HG02970 (cell line): Measurements from ENCODE around the gene KIF22.
"Not testable (repeated sequence)": the region's sequence is repeated elsewhere in the genome, so short reads cannot be mapped to it uniquely, and the experiment has no call there.

Experiments used
- ATAC-seq: cut with Tn5 transposase; IDR thresholded peaks from one replicate; pipeline ENCODE4 v1.9.1; 2021; ENCODE audit warnings: mild to moderate bottlenecking, moderate library complexity, moderate number of reproducible peaks; ENCODE audit not compliant: unreplicated experiment, low FRiP score

The KIF22 gene

GRCh38 chr16:29765167-29766032 is 25.2 kb upstream of the KIF22 start:
- ATAC-seq, result no peak

- no peak for ATAC-seq
Observed at GRCh38 chr16:29766571-29766970, 24.0 kb upstream of the KIF22 start.

GRCh38 chr16:29767062-29767461 is 23.5 kb upstream of the KIF22 start:
- no peak for ATAC-seq

DNA sequence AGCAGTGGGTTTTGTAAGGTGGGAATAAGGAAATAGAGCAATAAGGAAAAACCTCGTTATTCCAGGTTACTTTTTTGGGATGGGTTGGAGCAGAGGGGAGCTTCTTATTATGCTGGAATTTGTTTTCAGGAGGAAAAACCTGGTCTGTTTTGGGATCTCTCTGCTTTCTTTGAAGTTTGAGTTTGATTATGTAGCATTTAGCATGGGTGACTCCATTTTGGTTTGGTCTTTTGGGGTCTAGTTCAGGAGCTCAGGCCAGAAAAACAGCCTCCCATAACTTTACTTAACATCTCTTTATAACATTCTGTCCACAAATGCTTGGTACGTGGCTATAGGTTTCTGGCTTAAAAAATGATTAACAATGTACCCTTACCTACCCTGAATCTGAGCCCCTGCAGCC is 21.0 kb upstream of the KIF22 start:
- ATAC-seq, result no peak

GRCh38 chr16:29770250-29770929 is 20.2 kb upstream of the KIF22 start:
- no peak for ATAC-seq

GRCh38 chr16:29772330-29772729 is 18.2 kb upstream of the KIF22 start:
- not testable (repeated sequence) for ATAC-seq

GRCh38 chr16:29774730-29775129 is 15.8 kb upstream of the KIF22 start:
- ATAC-seq, result no peak

- no peak for ATAC-seq
Observed at GRCh38 chr16:29775742-29776408, 14.7 kb upstream of the KIF22 start.

DNA sequence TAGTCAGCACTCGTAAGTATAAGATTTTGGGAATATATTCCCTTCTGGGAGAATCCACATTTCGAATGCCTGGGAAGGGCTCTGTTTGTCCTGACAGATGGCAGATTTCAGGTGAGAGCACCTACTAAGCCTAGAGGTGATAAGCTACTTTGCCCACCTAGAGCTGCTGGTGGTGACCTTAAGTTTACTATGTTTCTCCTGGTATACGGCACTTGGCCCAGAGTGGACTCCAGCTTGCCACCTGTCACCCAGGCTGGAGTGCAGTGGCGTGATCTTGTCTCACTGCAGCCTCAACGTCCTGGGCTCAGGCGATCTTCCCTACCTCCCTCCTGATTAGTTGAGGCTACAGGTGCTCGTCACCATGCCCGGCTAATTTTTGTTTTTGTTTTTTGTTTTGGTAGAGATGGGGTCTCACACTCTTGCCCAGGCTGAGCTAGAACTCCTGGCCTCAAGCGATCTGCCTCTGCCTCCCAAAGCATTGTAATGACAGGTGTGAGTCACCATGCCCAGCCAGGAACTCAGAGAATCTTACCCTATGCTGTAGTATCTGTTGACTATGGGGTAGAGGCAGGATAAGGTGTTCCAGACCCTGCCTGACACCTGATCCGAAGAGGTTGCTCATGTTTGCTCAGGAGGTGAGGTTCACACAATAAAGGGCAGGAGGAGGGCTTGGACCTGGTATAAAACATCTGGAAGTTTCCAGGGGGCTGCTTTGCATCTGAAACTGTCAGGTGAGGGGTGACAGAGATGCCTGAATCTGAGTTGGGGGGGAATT is 12.8 kb upstream of the KIF22 start, which contains the start of gene ZG16:
Gene ZG16, plus strand, starts transcription at position 681 of the 775 bp plus-strand sequence. CDS start 1,011 bp downstream, outside the sequence.
- no peak for ATAC-seq

GRCh38 chr16:29779474-29779873 is 11.1 kb upstream of the KIF22 start:
- ATAC-seq, result no peak

GRCh38 chr16:29783094-29783953 is 7.2 kb upstream of the KIF22 start:
- ATAC-seq, result not testable (repeated sequence)

DNA sequence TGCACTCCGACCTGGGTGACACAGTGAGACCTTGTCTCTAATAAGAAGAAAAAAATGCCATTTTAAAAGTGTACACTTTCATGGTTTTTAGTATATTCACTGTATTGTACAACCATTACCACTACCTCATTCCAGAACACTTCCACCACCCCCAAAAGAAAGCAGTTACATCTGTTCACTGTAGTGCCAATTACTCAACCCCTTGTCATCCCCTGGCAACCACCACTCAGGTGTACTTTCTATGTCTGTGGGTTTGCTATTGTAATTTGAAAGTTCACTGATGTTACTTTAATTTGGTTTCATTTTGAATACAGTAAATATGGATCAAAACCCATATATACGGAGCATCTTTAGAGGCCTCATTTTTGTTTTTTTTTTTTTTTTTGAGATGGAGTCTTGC is 6.4 kb upstream of the KIF22 start:
- ATAC-seq, result no peak

- no peak for ATAC-seq
Observed at GRCh38 chr16:29784901-29785500, 5.5 kb upstream of the KIF22 start.

GRCh38 chr16:29787155-29787554 is 3.4 kb upstream of the KIF22 start:
- ATAC-seq, result not testable (repeated sequence)

GRCh38 chr16:29789775-29790182 is 772 bp upstream of the KIF22 start:
- ATAC-seq, result no peak

DNA sequence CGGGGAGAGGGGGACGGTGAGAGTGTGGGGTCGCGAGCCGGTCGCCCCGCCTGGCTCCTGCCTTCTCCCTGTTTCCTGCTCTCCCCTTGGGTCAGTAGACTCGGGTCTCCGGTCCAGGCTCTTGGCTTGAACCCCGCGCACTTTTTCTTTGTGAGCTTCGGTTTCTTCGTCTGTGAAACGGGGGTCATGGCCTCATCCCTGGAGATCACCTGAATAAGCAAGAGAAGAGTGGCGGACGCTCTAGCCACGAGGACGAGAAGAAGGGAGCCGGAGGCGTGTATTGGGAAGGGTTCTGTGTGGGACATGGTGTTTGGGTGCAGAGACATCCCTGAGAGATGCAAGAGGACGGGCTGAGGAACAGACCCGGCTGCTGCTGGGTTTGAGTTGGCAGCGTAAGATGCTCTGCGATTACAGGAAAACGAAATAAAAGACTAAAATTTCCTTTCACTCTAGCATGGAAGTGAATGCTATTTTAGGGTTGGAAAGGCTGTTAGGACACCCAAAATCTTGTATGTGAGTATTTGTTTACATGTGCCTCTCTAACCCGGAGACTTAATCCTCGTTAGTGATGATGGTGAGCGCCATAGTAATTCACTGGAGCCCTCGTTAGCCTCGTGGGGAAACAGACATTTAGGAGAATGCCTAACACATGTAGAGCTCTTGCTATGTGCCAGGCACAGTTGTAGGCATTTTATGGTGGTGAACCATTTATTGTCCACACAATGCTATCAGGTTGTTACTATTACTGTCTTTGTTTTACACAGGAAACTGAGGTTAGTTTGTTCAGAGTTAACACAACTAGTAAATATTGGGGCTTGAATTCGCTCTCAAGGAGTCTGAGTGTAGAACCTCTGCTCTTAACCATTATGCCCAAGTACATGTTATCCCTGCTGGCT is 646 bp downstream of the KIF22 start:
- ATAC-seq, result no peak

DNA sequence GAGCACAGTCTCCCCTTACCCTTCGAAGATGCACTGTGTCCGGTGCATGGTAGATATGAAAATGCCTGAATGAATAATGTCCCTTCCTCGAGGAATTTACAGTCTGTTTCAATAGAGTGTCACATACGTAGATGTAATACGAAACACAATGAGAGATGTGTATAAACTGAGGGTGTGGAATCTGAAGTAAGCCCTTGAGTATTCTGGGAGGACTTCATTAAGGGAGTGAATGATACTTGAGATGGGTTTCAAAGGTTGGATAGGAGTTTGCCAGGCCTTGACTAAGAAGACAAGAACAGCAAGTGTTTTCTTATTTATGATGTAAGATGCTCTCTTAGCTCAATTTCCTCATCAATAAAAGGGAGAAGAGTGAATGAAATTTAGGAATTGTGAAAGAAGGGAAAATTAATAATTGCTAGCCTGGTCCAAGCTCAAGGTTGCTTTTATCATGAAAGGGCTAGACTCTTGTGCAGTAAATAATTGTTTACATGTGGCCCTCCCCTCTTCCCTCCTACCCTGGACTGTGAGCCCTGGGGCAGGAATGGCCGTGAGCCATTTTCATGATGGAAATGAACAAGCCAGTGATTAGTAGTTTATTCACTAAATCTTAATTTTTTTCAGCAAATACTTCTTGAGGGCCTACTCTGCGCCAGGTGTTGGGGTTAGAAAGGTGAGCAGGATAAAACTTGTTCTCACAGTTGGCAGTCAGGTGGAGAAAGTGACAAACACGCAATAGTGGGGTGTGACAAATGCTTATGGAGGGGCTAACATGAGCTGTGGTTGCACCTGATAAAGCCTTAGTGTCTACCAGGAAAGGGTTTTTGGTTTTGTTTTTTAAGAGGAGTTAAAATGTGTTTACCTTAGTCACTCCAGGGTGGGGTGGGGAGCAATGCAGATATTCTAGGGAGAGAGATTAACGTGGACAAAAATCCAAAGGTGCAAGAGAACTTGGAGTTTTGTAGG is 1.6 kb downstream of the KIF22 start:
- ATAC-seq, result no peak
